A549 (cell line): ENCODE data around the gene SLC35F3. TPM values are rescaled to one million over a fixed set of nuclear protein-coding genes. Genes with fewer than 3 reads are reported as not detected.

Source experiments
- ATAC-seq, 2 experiments: fragments of 200-7000 bp in 1 of 2; fragments of >200 bp in 1 of 2; cut with Nextera tagmentation in 1 of 2; cut with Tn5 transposase in 1 of 2; 3 replicates each; pipeline versions ENCODE4 v1.8.0 to v1.9.1; 2018 to 2020; ENCODE audit warnings: mild to moderate bottlenecking in 1 of 2, moderate library complexity in 1 of 2
- CTCF ChIA-PET: fragments of 300-600 bp; sonication (Branson Sonifier 250); formaldehyde crosslinking; extraction: SDS; loops from one replicate; lab custom pipeline; 2021; ENCODE audit warnings: antibody characterized with exemption, inconsistent platforms; lab: Yijun Ruan, JAX
- POLR2A ChIA-PET: fragments of 350-600 bp; formaldehyde crosslinking; extraction: SDS; loops from one replicate; lab custom pipeline; 2021; ENCODE audit warnings: antibody characterized with exemption, inconsistent platforms; lab: Yijun Ruan, JAX
- DNase-seq, 2 experiments: peaks; one replicate each; pipeline versions ENCODE4 v3.0.0 to v3.0.0-alpha.2; 2011 to 2016; ENCODE audit warnings: low read depth in 1 of 2, low spot score in 1 of 2
- FAIRE-seq: peaks from 2 replicates; lab custom pipeline; 2011; peaks lifted over from hg19 to GRCh38; lab: Jason Lieb, UNC
- H3K27ac ChIP-seq, 2 experiments: fragments of >200 bp; sonication (Bioruptor Twin); formaldehyde crosslinking; 3 replicates each; pipeline ENCODE4 v1.5.1; 2016 to 2017
- H3K4me1 ChIP-seq: fragments of >200 bp; sonication (Bioruptor Twin); formaldehyde crosslinking; 3 replicates; pipeline ENCODE4 v1.6.1; 2016
- H3K4me2 ChIP-seq: fragments of >200 bp; sonication (Bioruptor Twin); formaldehyde crosslinking; 3 replicates; pipeline ENCODE4 v1.6.1; 2016
- H3K4me3 ChIP-seq: fragments of >200 bp; sonication (Bioruptor Twin); formaldehyde crosslinking; 3 replicates; pipeline ENCODE4 v1.5.1; 2016
- H3K9me3 ChIP-seq: fragments of >200 bp; sonication (Bioruptor Twin); formaldehyde crosslinking; 3 replicates; pipeline ENCODE4 v1.6.1; 2016
- BHLHE40 ChIP-seq: IDR thresholded peaks from 2 replicates; pipeline ENCODE4 v1.6.1; 2012; ENCODE audit warnings: low read depth, low read length, inconsistent platforms
- CHD2 ChIP-seq: fragments of 150-350 bp; IDR thresholded peaks from 2 replicates; pipeline ENCODE4 v1.6.1; 2014; ENCODE audit warnings: low read length; ENCODE audit not compliant: partially characterized antibody
- ESRRA ChIP-seq: fragments of 150-350 bp; IDR thresholded peaks from 2 replicates; pipeline ENCODE4 v1.6.1; 2014; ENCODE audit warnings: mild to moderate bottlenecking, low read length, borderline replicate concordance
- FOXS1 ChIP-seq: fragments of 250-450 bp; sonication (Bioruptor Pico); IDR thresholded peaks from 2 replicates; pipeline ENCODE4 v1.5.0; 2020; ENCODE audit warnings: mild to moderate bottlenecking, moderate library complexity
- GATA3 ChIP-seq: IDR thresholded peaks from 2 replicates; pipeline ENCODE4 v1.6.1; 2012; ENCODE audit warnings: borderline replicate concordance
- HOXB5 ChIP-seq: fragments of 250-450 bp; sonication (Bioruptor Pico); IDR thresholded peaks from 2 replicates; pipeline ENCODE4 v1.5.0; 2020; ENCODE audit warnings: mild to moderate bottlenecking, moderate library complexity
- JUNB ChIP-seq: fragments of >200 bp; sonication (Bioruptor Twin); formaldehyde crosslinking; IDR thresholded peaks from 2 replicates; pipeline ENCODE4 v1.6.1; 2016
- MAFK ChIP-seq: fragments of 450-650 bp; IDR thresholded peaks from 2 replicates; pipeline ENCODE4 v1.6.1; 2014; ENCODE audit not compliant: partially characterized antibody
- NFE2L2 ChIP-seq: fragments of 150-350 bp; conservative IDR thresholded peaks from 2 replicates; pipeline ENCODE4 v1.6.1; 2014; ENCODE audit warnings: low read length
- NR3C1 ChIP-seq: fragments of >200 bp; sonication (Bioruptor Twin); formaldehyde crosslinking; IDR thresholded peaks from 3 replicates; pipeline ENCODE4 v1.6.1; 2017
- PHF8 ChIP-seq: fragments of 200-600 bp; sonication (generic); IDR thresholded peaks from 2 replicates; pipeline ENCODE4 v1.6.1; 2016; ENCODE audit warnings: low read depth, mild to moderate bottlenecking, antibody characterized with exemption, moderate library complexity, borderline replicate concordance
- POLR2A ChIP-seq: IDR thresholded peaks from 2 replicates; pipeline ENCODE4 v1.6.1; 2012; ENCODE audit warnings: mild to moderate bottlenecking, low read length
- POLR2AphosphoS2 ChIP-seq: conservative IDR thresholded peaks from 2 replicates; pipeline ENCODE4 v1.6.1; 2012; ENCODE audit warnings: low read length, improper control_type of control experiment, inconsistent platforms
- RCOR1 ChIP-seq: fragments of 150-350 bp; IDR thresholded peaks from 2 replicates; pipeline ENCODE4 v1.6.1; 2014; ENCODE audit warnings: antibody characterized with exemption, low read length, low read depth
- SMC3 ChIP-seq: fragments of >200 bp; sonication (Bioruptor Twin); formaldehyde crosslinking; IDR thresholded peaks from 3 replicates; pipeline ENCODE4 v1.6.1; 2018; ENCODE audit warnings: inconsistent platforms
- SREBF2 ChIP-seq: fragments of 450-650 bp; IDR thresholded peaks from 2 replicates; pipeline ENCODE4 v1.6.1; 2014; ENCODE audit warnings: mild to moderate bottlenecking, moderate library complexity
- ZC3H11A ChIP-seq: fragments of 450-650 bp; IDR thresholded peaks from 2 replicates; pipeline ENCODE4 v1.6.1; 2014; ENCODE audit warnings: antibody characterized with exemption, mild to moderate bottlenecking
- ZFP36 ChIP-seq: fragments of 450-650 bp; IDR thresholded peaks from 2 replicates; pipeline ENCODE4 v1.6.1; 2014; ENCODE audit warnings: borderline replicate concordance; ENCODE audit not compliant: partially characterized antibody
- ZNF302 ChIP-seq: fragments of 250-450 bp; sonication (Bioruptor Pico); IDR thresholded peaks from 2 replicates; pipeline ENCODE4 v1.9.0; 2021; ENCODE audit warnings: inconsistent platforms, mild to moderate bottlenecking, moderate library complexity
- ZSCAN20 ChIP-seq: fragments of 250-450 bp; sonication (Bioruptor Pico); IDR thresholded peaks from 2 replicates; pipeline ENCODE4 v1.8.0; 2022; ENCODE audit warnings: mild to moderate bottlenecking, moderate library complexity
- WGBS: methylation state at CpG from one replicate; pipeline ENCODE4 v1.1.6; 2017; ENCODE audit errors: missing lambda C conversion rate; 5-methylcytosine and 5-hydroxymethylcytosine counted together
- polyA plus RNA-seq, 4 experiments: library from polyadenylated mRNA; depleted of rRNA in 3 of 4; stranded (reverse); fragments of >200 nt; fragmentation: RNase III in 1 of 4; extraction: RNeasy Plus Mini Kit Qiagen cat#74134 plus additional on column Dnase treatment in 1 of 4; gene quantifications; 2 replicates in 3 of 4; 3 replicates in 1 of 4; pipeline ENCODE4 v1.2.3, GENCODE V29; 2011 to 2017
- TF ChIP-seq, protein P1 (sequence below): fragments of 150-350 bp; IDR thresholded peaks from 2 replicates; pipeline ENCODE4 v1.6.1; 2014; ENCODE audit warnings: low read depth, mild to moderate bottlenecking, low read length
- TF ChIP-seq, protein P2 (sequence below): IDR thresholded peaks from 2 replicates; pipeline ENCODE4 v1.6.1; 2012; ENCODE audit warnings: low read depth, borderline replicate concordance
- TF ChIP-seq, protein P3 (sequence below): IDR thresholded peaks from 2 replicates; pipeline ENCODE4 v1.6.1; 2012

SLC35F3 gene
- polyA plus RNA-seq, 2 of the 4 experiments (the other 2 are of a cell fraction) = 5.5 to 7.8 TPM

DNA sequence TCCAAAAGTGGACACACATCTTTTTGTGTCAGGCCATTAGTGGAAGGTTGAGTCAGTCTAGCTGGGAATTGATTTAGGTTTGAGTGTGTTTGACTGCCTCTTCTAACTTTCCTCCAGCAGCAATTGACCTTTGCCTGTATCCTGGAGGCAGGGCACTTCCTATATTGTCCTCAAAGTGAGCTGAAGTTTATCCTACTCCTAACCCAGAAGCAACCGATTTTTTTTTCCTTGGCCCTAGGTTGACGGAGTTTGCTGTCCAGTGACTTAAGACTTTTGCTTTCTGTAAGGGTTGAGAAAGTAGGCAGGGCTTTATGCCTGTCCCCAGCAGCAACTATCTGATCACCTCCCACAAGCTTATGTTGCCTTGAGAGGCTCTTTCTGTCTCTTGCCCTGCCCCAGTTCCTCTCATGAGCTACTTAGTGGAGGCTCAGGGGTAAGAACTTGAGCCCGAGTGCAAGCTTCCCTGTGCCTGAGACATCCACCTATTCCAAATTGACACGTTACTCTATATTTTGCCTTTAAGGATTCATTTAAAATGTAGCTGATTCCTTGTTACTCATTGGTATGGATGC lies 30.9 kb downstream of the SLC35F3 start:
- no peak overlapping the region for H3K4me3 ChIP-seq
- POLR2A ChIA-PET = no interaction called here
- ATAC-seq = no peak
- WGBS = 86% methylated on average over 4 of the region's 4 CpGs
- peak; percentile 51 for FAIRE-seq
- no peak overlapping the region for H3K27ac ChIP-seq
- H3K4me1 ChIP-seq = 0 out of 3 replicates have a peak, but pooled peaks cover 4% of the 10 kb centered on the region
- CTCF ChIA-PET = interaction anchor here (1.0 to 1.1 kb wide), 3 partner anchors 41 to 396 kb away, joined by 3 to 5 read pairs (median 3); no protein-coding TSS in a partner anchor
- TF ChIP-seq ZC3H11A (no peak), PHF8 (no peak), NFE2L2 (no peak), SMC3 (no peak), POLR2A (no peak), ZSCAN20 (CRISPR knock-in tag) (no peak), CHD2 (no peak), FOXS1 (CRISPR knock-in tag) (no peak), JUNB (no peak), POLR2AphosphoS2 (no peak), GATA3 (no peak), ZFP36 (no peak), HOXB5 (CRISPR knock-in tag) (no peak), RCOR1 (no peak)
- TF ChIP-seq, protein P1, sequence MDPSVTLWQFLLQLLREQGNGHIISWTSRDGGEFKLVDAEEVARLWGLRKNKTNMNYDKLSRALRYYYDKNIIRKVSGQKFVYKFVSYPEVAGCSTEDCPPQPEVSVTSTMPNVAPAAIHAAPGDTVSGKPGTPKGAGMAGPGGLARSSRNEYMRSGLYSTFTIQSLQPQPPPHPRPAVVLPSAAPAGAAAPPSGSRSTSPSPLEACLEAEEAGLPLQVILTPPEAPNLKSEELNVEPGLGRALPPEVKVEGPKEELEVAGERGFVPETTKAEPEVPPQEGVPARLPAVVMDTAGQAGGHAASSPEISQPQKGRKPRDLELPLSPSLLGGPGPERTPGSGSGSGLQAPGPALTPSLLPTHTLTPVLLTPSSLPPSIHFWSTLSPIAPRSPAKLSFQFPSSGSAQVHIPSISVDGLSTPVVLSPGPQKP = no peak
- DNase-seq = no peak
- H3K9me3 ChIP-seq = no peaks in the 10 kb centered on the region
- no peak overlapping the region for H3K4me2 ChIP-seq

DNA sequence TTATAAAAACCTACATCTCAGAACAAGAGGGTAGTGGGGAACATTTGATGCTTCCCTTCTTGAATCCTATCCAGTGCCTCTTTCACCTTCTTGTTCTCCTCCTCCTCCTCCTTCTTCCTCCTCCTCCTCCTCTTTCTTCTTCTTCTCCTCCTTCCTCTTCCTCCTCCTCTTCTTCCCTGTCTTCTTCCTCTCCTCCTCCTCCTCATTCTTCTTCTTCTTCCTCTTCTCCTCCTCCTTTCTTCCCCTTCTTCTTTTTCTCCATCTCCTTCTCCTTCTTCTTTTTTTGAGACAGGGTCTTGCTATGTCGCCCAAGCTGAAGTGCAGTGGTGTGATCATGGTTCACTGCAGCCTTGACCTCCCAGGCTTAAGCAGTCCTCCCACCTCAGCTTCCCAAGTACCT lies 31.9 kb downstream of the SLC35F3 start:
- H3K27ac ChIP-seq = no peak overlapping the region
- no peak for TF ChIP-seq ESRRA
- no peak for TF ChIP-seq NR3C1
- TF ChIP-seq, protein P2, sequence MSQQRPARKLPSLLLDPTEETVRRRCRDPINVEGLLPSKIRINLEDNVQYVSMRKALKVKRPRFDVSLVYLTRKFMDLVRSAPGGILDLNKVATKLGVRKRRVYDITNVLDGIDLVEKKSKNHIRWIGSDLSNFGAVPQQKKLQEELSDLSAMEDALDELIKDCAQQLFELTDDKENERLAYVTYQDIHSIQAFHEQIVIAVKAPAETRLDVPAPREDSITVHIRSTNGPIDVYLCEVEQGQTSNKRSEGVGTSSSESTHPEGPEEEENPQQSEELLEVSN = no peak
- TF ChIP-seq, protein P3, sequence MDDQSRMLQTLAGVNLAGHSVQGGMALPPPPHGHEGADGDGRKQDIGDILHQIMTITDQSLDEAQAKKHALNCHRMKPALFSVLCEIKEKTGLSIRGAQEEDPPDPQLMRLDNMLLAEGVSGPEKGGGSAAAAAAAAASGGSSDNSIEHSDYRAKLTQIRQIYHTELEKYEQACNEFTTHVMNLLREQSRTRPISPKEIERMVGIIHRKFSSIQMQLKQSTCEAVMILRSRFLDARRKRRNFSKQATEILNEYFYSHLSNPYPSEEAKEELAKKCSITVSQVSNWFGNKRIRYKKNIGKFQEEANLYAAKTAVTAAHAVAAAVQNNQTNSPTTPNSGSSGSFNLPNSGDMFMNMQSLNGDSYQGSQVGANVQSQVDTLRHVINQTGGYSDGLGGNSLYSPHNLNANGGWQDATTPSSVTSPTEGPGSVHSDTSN = no peak
- no peak for TF ChIP-seq POLR2AphosphoS2
- TF ChIP-seq ZNF302 = no peak
- TF ChIP-seq BHLHE40 = no peak
- no peak for TF ChIP-seq MAFK
- POLR2A ChIA-PET = no interaction called here
- no peak for DNase-seq
- H3K4me1 ChIP-seq = 0 out of 3 replicates have a peak, but pooled peaks cover 4% of the 10 kb centered on the region
- 91% methylated on average over 1 of the region's 1 CpG for WGBS
- no peak overlapping the region for H3K4me2 ChIP-seq
- no peak for FAIRE-seq
- no peak for ATAC-seq
- no peak overlapping the region for H3K4me3 ChIP-seq
- no peaks in the 10 kb centered on the region for H3K9me3 ChIP-seq
- CTCF ChIA-PET = interaction anchor here (1.1 kb wide), 1 partner anchor 374 kb away, joined by 5 read pairs; no protein-coding TSS in a partner anchor

DNA sequence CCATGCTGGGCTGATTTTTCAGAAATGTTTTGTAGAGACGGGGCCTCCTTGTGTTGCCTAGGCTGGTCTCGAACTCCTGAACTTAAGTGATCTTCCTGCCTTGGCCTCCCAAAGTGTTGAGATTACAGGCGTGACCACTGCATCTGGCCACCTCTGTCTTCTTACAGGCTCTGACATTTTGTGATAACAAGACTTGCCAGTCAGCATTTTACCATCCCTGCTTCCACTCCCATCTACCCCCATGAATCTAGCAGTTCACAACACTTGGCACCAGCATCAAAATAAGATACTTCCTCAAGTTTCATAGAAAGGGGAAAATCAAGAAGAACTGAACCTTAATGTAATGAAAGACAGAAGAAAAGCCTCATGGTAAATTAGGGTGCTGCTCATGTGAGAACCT lies 32.4 kb downstream of the SLC35F3 start:
- Histone ChIP-seq H3K4me1 (0 out of 3 replicates have a peak, but pooled peaks cover 4% of the 10 kb centered on the region), H3K9me3 (no peaks in the 10 kb centered on the region), H3K4me3 (no peak overlapping the region), H3K27ac (no peak overlapping the region), H3K4me2 (no peak overlapping the region)
- POLR2A ChIA-PET = no interaction called here
- WGBS = 68% methylated on average over 3 of the region's 3 CpGs
- TF ChIP-seq SREBF2 (no peak), MAFK (peak; percentile 79)
- DNase-seq = no peak
- no peak for FAIRE-seq
- CTCF ChIA-PET = no interaction called here
- ATAC-seq = no peak
